Natural killer cell (primary cell): ENCODE measurements around the gene CHI3L1. TPM values are rescaled to one million over a fixed set of nuclear protein-coding genes. Genes with fewer than 3 reads are reported as not detected.

ENCODE experiments used
- ATAC-seq, 3 donors: fragments of 150-1000 bp in 2 of 3; fragments of 200-7000 bp in 1 of 3; cut with Tn5 transposase; 1 replicate in 1 of 3; 2 replicates in 2 of 3; pipeline ENCODE4 v1.10.0; 2021; ENCODE audit warnings: mild to moderate bottlenecking in 2 of 3, moderate library complexity in 2 of 3
- DNase-seq, 2 donors: peaks; one replicate each; pipeline versions ENCODE4 v3.0.0 to v3.0.0-alpha.2; 2013 to 2021; ENCODE audit warnings: mixed read lengths in 1 of 2
- H3K27ac ChIP-seq: one replicate; pipeline ENCODE4 v1.5.1; 2013; ENCODE audit warnings: mild to moderate bottlenecking, low read length
- H3K27me3 ChIP-seq: one replicate; pipeline ENCODE4 v1.6.1; 2013; ENCODE audit warnings: low read length; ENCODE audit not compliant: control insufficient read depth, insufficient read depth
- H3K36me3 ChIP-seq: one replicate; pipeline ENCODE4 v1.6.1; 2013; ENCODE audit warnings: low read length; ENCODE audit not compliant: control insufficient read depth, insufficient read depth
- H3K4me1 ChIP-seq: one replicate; pipeline ENCODE4 v1.6.1; 2013; ENCODE audit warnings: low read length; ENCODE audit not compliant: control insufficient read depth, insufficient read depth
- H3K4me3 ChIP-seq: one replicate; pipeline ENCODE4 v1.5.1; 2013; ENCODE audit warnings: low read length
- H3K9me3 ChIP-seq: one replicate; pipeline ENCODE4 v1.6.1; 2013; ENCODE audit warnings: low read length; ENCODE audit not compliant: control insufficient read depth, insufficient read depth
- H3K27ac Mint-ChIP-seq, 2 donors: one replicate each; pipeline ENCODE4 v1.8.0; 2022; ENCODE audit warnings: mild to moderate bottlenecking in 2 of 2, mixed read lengths in 2 of 2, moderate library complexity in 1 of 2
- H3K27me3 Mint-ChIP-seq, 2 donors: one replicate each; pipeline ENCODE4 v1.8.0; 2022; ENCODE audit warnings: low read depth in 2 of 2, mixed read lengths in 2 of 2
- H3K36me3 Mint-ChIP-seq: one replicate; pipeline ENCODE4 v1.8.0; 2022; ENCODE audit warnings: mixed read lengths
- H3K4me1 Mint-ChIP-seq, 2 donors: one replicate each; pipeline ENCODE4 v1.8.0; 2022; ENCODE audit warnings: mixed read lengths in 2 of 2
- H3K4me3 Mint-ChIP-seq: one replicate; pipeline ENCODE4 v1.8.0; 2022; ENCODE audit warnings: mild to moderate bottlenecking, moderate library complexity, mixed read lengths
- H3K9me3 Mint-ChIP-seq, 2 donors: one replicate each; pipeline ENCODE4 v1.8.0; 2022; ENCODE audit warnings: mixed read lengths in 2 of 2
- CTCF ChIP-seq: fragments of 200-600 bp; IDR thresholded peaks from one replicate; pipeline ENCODE4 v1.8.0; 2022; ENCODE audit warnings: antibody characterized with exemption
- WGBS: methylation state at CpG from one replicate; pipeline ENCODE4 v1.1.7; 2013; ENCODE audit warnings: missing lambda C conversion rate; ENCODE audit not compliant: insufficient coverage; 5-methylcytosine and 5-hydroxymethylcytosine counted together
- intact Hi-C: fragments of 100-400 bp; cut with micrococcal nuclease; formaldehyde crosslinking; loops from one replicate; pipeline ENCODE4 v1.14.2; 2022
- total RNA-seq, 4 donors: library from RNA; stranded (reverse); fragments of 120-200 nt in 1 of 4; gene quantifications; one replicate each; pipeline versions ENCODE4 v1.2.3 to v1.2.4, GENCODE V29; 2013 to 2022

CHI3L1 gene
- total RNA-seq, 3 donors from 2014 or later (not counting 1 experiment from before 2014, with no cell fraction given) = 1.0 TPM; not detected in 2

DNA sequence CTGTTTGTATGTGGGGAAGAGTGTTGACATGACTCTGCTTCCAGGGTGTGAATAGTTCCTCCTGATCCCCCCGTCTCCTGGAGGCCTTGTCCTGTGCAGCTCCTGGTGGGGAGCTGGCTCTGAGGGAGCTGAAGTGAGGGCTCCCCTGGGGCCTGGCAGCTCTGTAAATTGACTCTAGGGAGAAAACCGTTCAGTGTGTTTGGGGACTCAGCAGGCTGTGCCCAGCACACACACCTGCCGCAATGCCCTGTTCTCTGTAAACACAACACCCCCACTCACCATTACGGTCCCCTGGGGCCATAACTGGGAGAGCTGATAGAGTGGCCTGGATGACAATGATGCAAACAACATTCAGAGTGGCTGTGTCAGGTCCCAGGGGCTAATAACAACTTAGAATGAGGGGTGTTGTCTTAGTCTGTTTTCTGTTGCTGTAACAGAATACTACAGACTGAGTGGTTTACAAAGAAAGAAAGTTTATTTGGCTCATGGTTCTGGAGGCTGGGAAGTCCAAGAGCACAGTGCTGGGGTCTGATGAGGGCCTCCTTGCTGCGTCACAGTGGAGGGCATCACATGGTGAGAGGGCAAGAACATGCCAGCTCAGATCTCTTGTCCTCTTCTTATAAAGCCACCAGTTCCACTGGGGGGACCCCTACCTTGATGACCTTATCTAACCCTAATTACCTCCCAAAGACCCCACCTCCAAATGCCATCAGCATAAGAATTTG, 43.7 kb downstream of the CHI3L1 start:
- H3K36me3 Mint-ChIP-seq = no peaks in the 10 kb centered on the region
- intact Hi-C loops = no loop called here
- Histone ChIP-seq H3K4me1 (no peaks in the 10 kb centered on the region), H3K4me3 (no peak overlapping the region), H3K27ac (no peak overlapping the region), H3K9me3 (no peaks in the 10 kb centered on the region), H3K36me3 (no peaks in the 10 kb centered on the region), H3K27me3 (no peaks in the 10 kb centered on the region)
- TF ChIP-seq CTCF = no peak
- ATAC-seq = no peak
- no peak overlapping the region for H3K27ac Mint-ChIP-seq
- WGBS = 65% methylated on average over 3 of the region's 5 CpGs
- no peak overlapping the region for H3K4me3 Mint-ChIP-seq
- no peaks in the 10 kb centered on the region for H3K4me1 Mint-ChIP-seq
- H3K9me3 Mint-ChIP-seq = no peaks in the 10 kb centered on the region
- peaks cover 0 to 3% of the 10 kb centered on the region in 2 donors for H3K27me3 Mint-ChIP-seq
- DNase-seq = no peak

- Mint-ChIP-seq H3K4me1 (no peaks in the 10 kb centered on the region), H3K9me3 (no peaks in the 10 kb centered on the region), H3K27me3 (peaks cover 0 to 6% of the 10 kb centered on the region in 2 donors), H3K4me3 (no peak overlapping the region), H3K36me3 (no peaks in the 10 kb centered on the region), H3K27ac (no peak overlapping the region)
- no peak for ATAC-seq
- 93% methylated on average over 6 of the region's 6 CpGs for WGBS
- no peak overlapping the region for H3K27ac ChIP-seq
- no peaks in the 10 kb centered on the region for H3K27me3 ChIP-seq
- no peak for TF ChIP-seq CTCF
- no peak for DNase-seq
- H3K36me3 ChIP-seq = no peaks in the 10 kb centered on the region
- intact Hi-C loops = no loop called here
- no peaks in the 10 kb centered on the region for H3K4me1 ChIP-seq
- no peaks in the 10 kb centered on the region for H3K9me3 ChIP-seq
- no peak overlapping the region for H3K4me3 ChIP-seq
Measured at GRCh38 chr1:203142124-203142523, 44.4 kb downstream of the CHI3L1 start.

- Mint-ChIP-seq H3K4me1 (peaks cover 2 to 6% of the 10 kb centered on the region in 2 donors), H3K27ac (no peak overlapping the region), H3K4me3 (no peak overlapping the region), H3K27me3 (peaks cover 0 to 13% of the 10 kb centered on the region in 2 donors), H3K9me3 (no peaks in the 10 kb centered on the region), H3K36me3 (no peaks in the 10 kb centered on the region)
- Histone ChIP-seq H3K27me3 (no peaks in the 10 kb centered on the region), H3K27ac (no peak overlapping the region), H3K4me1 (peaks cover 5% of the 10 kb centered on the region), H3K4me3 (no peak overlapping the region), H3K9me3 (no peaks in the 10 kb centered on the region), H3K36me3 (no peaks in the 10 kb centered on the region)
- no peak for TF ChIP-seq CTCF
- ATAC-seq (no peak), DNase-seq (no peak)
- intact Hi-C loops = no loop called here
- whole genome bisulfite sequencing = 77% methylated on average over 5 of the region's 5 CpGs
Measured at GRCh38 chr1:203140743-203141520, 45.6 kb downstream of the CHI3L1 start.
